Astrocyte (in vitro differentiated cells and primary cell): ENCODE results near the gene SH3PXD2B. TPM values are rescaled to one million over a fixed set of nuclear protein-coding genes. Genes with fewer than 3 reads are reported as not detected.

ENCODE experiments used
- DNase-seq: peaks from one replicate; pipeline ENCODE4 v3.0.0-alpha.2; 2010; ENCODE audit warnings: low read depth
- FAIRE-seq: peaks from 2 replicates; lab custom pipeline; 2011; peaks lifted over from hg19 to GRCh38; lab: Jason Lieb, UNC
- H2AFZ ChIP-seq: 2 replicates; pipeline ENCODE4 v1.6.0; 2012; ENCODE audit warnings: low read depth, low read length, inconsistent platforms
- H3K27ac ChIP-seq: 2 replicates; pipeline ENCODE4 v1.5.1; 2011; ENCODE audit warnings: low read depth, low read length, inconsistent platforms
- H3K27me3 ChIP-seq: 2 replicates; pipeline ENCODE4 v1.6.0; 2011; ENCODE audit warnings: low read length, inconsistent platforms; ENCODE audit not compliant: insufficient read depth
- H3K36me3 ChIP-seq: 2 replicates; pipeline ENCODE4 v1.5.1; 2011; ENCODE audit warnings: low read length, inconsistent platforms; ENCODE audit not compliant: insufficient read depth
- H3K4me1 ChIP-seq: 2 replicates; pipeline ENCODE4 v1.5.1; 2011; ENCODE audit warnings: low read length, inconsistent platforms; ENCODE audit not compliant: insufficient read depth
- H3K4me2 ChIP-seq: 2 replicates; pipeline ENCODE4 v1.6.0; 2012; ENCODE audit warnings: low read length, inconsistent platforms
- H3K4me3 ChIP-seq: 2 replicates; pipeline ENCODE4 v1.5.1; 2011; ENCODE audit warnings: low read depth, mild to moderate bottlenecking, low read length, inconsistent platforms; ENCODE audit not compliant: insufficient read depth
- H3K79me2 ChIP-seq: 2 replicates; pipeline ENCODE4 v1.6.0; 2012; ENCODE audit warnings: mild to moderate bottlenecking, low read length, inconsistent platforms; ENCODE audit not compliant: insufficient read depth
- H3K9ac ChIP-seq: 2 replicates; pipeline ENCODE4 v1.6.0; 2012; ENCODE audit warnings: mild to moderate bottlenecking, low read length, inconsistent platforms
- H3K9me3 ChIP-seq: 2 replicates; pipeline ENCODE4 v1.5.1; 2012; ENCODE audit warnings: low read depth, mild to moderate bottlenecking, low read length, inconsistent platforms; ENCODE audit not compliant: insufficient read depth
- H4K20me1 ChIP-seq: 2 replicates; pipeline ENCODE4 v1.6.0; 2012; ENCODE audit warnings: low read length, inconsistent platforms; ENCODE audit not compliant: insufficient read depth
- H3K27ac Mint-ChIP-seq: one replicate; pipeline ENCODE4 v1.8.0; 2021; ENCODE audit warnings: mild to moderate bottlenecking, mixed read lengths; ENCODE audit not compliant: unreplicated experiment
- H3K27me3 Mint-ChIP-seq: one replicate; pipeline ENCODE4 v1.8.0; 2021; ENCODE audit warnings: low read depth, mixed read lengths; ENCODE audit not compliant: unreplicated experiment
- H3K36me3 Mint-ChIP-seq: one replicate; pipeline ENCODE4 v1.8.0; 2021; ENCODE audit warnings: low read depth, mixed read lengths; ENCODE audit not compliant: unreplicated experiment
- H3K4me1 Mint-ChIP-seq: one replicate; pipeline ENCODE4 v1.8.0; 2021; ENCODE audit warnings: low read depth, mixed read lengths; ENCODE audit not compliant: unreplicated experiment
- H3K4me3 Mint-ChIP-seq: one replicate; pipeline ENCODE4 v1.8.0; 2021; ENCODE audit warnings: mild to moderate bottlenecking, moderate library complexity, mixed read lengths; ENCODE audit not compliant: unreplicated experiment
- H3K9me3 Mint-ChIP-seq: one replicate; pipeline ENCODE4 v1.8.0; 2021; ENCODE audit warnings: mild to moderate bottlenecking, mixed read lengths; ENCODE audit not compliant: unreplicated experiment
- EZH2 ChIP-seq: IDR thresholded peaks from 2 replicates; pipeline ENCODE4 v1.6.1; 2012; ENCODE audit warnings: mild to moderate bottlenecking, low read length, inconsistent platforms; ENCODE audit not compliant: insufficient read depth
- total RNA-seq: library from RNA; stranded (reverse); gene quantifications from 2 replicates; pipeline ENCODE4 v1.2.1, GENCODE V29; 2021
- TF ChIP-seq, protein P1 (sequence below): IDR thresholded peaks from 2 replicates; pipeline ENCODE4 v1.5.1; 2011; ENCODE audit warnings: low read depth, mild to moderate bottlenecking, inconsistent platforms, low read length, moderate library complexity; ENCODE audit not compliant: insufficient read depth

Gene SH3PXD2B
- total RNA-seq, 1 donor from 2014 or later, result 66.0 TPM

DNA sequence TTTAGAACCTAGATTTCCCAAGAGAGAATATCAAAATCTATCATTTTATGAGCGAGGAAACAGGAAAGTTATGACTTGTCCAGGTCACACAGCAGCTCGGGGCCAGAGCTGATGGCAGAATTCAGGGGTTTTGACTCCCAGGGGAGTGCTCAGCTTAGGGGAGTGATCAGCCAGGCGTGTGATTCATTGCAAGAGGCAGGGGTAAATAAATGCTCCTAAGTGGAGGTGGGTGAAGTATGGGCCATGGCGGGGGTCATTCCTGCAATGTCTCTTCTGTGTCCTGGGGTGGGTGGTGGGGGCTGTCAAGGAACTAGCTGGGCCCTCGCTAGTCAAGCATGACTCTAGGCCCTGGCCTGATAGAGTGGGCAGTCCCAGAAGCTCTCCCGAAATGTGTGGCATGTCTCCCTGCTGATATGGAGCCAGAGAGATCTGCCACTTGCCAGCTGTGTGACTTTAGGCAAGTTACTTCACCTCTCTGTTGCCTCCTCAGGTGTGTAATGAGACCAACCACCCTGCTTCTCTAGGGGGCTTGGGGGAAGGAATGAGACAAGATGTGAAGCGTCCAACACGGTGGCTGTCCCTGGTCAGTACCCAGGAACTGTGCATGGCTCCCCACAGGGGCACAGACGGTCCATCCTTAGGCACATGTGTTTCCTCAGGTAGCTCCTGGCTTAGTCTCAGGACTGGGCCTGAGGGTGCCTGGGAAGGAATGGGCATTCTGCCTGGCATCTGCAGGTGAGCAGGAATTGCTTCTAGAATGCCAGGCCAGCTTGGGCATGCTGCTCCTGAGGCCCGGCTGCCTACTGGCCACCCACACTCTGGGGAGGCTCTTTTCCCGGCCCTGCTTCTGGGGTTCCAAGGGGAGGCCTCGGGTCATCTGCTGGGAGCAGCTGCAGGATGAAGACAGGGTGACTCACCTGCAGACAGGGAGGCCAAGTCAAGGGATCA lies 36.5 kb upstream of the SH3PXD2B start:
- Histone ChIP-seq H3K27ac (no peak overlapping the region), H3K36me3 (no peaks in the 10 kb centered on the region), H3K4me3 (no peak overlapping the region), H4K20me1 (no peaks in the 10 kb centered on the region), H3K9ac (no peak overlapping the region), H3K9me3 (no peaks in the 10 kb centered on the region), H3K79me2 (no peaks in the 10 kb centered on the region), H2AFZ (no peak overlapping the region), H3K27me3 (peaks cover 10% of the 10 kb centered on the region), H3K4me2 (no peak overlapping the region), H3K4me1 (no peaks in the 10 kb centered on the region)
- DNase-seq, result no peak
- FAIRE-seq, result no peak
- Mint-ChIP-seq H3K9me3 (peaks cover 12% of the 10 kb centered on the region), H3K4me1 (peaks cover 6% of the 10 kb centered on the region), H3K36me3 (no peaks in the 10 kb centered on the region), H3K27ac (no peak overlapping the region), H3K27me3 (peaks cover 57% of the 10 kb centered on the region), H3K4me3 (no peak overlapping the region)
- TF ChIP-seq, protein P1, sequence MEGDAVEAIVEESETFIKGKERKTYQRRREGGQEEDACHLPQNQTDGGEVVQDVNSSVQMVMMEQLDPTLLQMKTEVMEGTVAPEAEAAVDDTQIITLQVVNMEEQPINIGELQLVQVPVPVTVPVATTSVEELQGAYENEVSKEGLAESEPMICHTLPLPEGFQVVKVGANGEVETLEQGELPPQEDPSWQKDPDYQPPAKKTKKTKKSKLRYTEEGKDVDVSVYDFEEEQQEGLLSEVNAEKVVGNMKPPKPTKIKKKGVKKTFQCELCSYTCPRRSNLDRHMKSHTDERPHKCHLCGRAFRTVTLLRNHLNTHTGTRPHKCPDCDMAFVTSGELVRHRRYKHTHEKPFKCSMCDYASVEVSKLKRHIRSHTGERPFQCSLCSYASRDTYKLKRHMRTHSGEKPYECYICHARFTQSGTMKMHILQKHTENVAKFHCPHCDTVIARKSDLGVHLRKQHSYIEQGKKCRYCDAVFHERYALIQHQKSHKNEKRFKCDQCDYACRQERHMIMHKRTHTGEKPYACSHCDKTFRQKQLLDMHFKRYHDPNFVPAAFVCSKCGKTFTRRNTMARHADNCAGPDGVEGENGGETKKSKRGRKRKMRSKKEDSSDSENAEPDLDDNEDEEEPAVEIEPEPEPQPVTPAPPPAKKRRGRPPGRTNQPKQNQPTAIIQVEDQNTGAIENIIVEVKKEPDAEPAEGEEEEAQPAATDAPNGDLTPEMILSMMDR, result no peak
- TF ChIP-seq EZH2, result no peak

DNA sequence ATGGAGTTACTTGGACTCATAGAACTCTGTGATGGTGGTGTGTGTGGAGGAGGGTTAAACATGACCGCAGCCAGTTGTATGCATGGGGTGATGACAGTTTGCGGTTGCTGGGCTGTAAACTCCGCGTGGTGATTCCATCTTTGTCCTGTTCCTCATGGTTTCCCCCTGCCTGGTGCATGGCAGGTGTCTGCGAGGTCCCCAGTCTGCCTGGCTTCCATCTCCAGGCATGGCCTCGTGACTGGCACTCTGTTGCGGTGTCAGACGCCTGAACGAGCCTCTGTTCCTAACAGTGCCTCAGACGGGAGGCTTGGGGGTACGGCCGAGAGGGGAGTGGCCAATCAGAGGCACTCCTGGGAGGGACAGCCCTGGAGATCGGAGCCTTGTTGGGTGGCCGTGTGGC lies 33.9 kb upstream of the SH3PXD2B start:
- peaks cover 6% of the 10 kb centered on the region for H3K4me1 Mint-ChIP-seq
- no peak for TF ChIP-seq EZH2
- TF ChIP-seq, protein P1, result no peak
- no peak overlapping the region for H2AFZ ChIP-seq

DNA sequence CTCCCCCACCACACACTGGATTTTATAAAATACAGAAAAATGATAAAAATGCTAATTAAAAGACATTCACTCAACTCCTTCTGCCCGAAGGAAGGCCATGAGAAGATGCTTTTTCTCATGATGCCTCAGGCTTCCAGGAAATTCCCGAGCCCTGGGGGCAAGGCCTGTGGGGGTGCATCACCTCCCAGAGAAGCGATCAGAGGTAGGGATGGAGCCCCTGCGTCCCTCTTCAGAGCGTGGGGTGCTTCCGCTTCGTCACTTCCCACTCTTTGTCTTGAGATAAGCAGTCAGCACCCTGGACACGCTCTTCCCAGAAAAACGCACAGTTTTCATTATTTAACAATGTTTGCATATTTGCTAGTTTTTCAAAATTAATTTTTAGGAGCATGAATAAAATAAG lies 33.3 kb upstream of the SH3PXD2B start:
- no peak for FAIRE-seq

More for the DNA sequence above, 33.9 kb upstream of the SH3PXD2B start:
- Mint-ChIP-seq H3K27me3 (peaks cover 42% of the 10 kb centered on the region), H3K36me3 (no peaks in the 10 kb centered on the region), H3K27ac (no peak overlapping the region), H3K4me3 (no peak overlapping the region), H3K9me3 (peaks cover 5% of the 10 kb centered on the region)
- no peak for DNase-seq
- no peaks in the 10 kb centered on the region for H4K20me1 ChIP-seq
- no peaks in the 10 kb centered on the region for H3K79me2 ChIP-seq
- no peaks in the 10 kb centered on the region for H3K4me1 ChIP-seq
- H3K27ac ChIP-seq, result no peak overlapping the region
- H3K9me3 ChIP-seq, result peaks cover 3% of the 10 kb centered on the region
- H3K4me3 ChIP-seq, result no peak overlapping the region
- no peaks in the 10 kb centered on the region for H3K36me3 ChIP-seq
- FAIRE-seq, result no peak
- no peak overlapping the region for H3K4me2 ChIP-seq
- no peak overlapping the region for H3K9ac ChIP-seq
- peaks cover 3% of the 10 kb centered on the region for H3K27me3 ChIP-seq

More for the DNA sequence above, 33.3 kb upstream of the SH3PXD2B start:
- Mint-ChIP-seq H3K4me3 (no peak overlapping the region), H3K36me3 (no peaks in the 10 kb centered on the region), H3K27me3 (peaks cover 40% of the 10 kb centered on the region), H3K27ac (no peak overlapping the region), H3K9me3 (peaks cover 5% of the 10 kb centered on the region), H3K4me1 (peaks cover 6% of the 10 kb centered on the region)
- Histone ChIP-seq H3K79me2 (no peaks in the 10 kb centered on the region), H3K27me3 (peaks cover 3% of the 10 kb centered on the region), H3K27ac (no peak overlapping the region), H3K36me3 (no peaks in the 10 kb centered on the region), H3K9me3 (peaks cover 3% of the 10 kb centered on the region), H2AFZ (no peak overlapping the region), H4K20me1 (no peaks in the 10 kb centered on the region), H3K4me2 (no peak overlapping the region), H3K4me3 (no peak overlapping the region), H3K9ac (no peak overlapping the region), H3K4me1 (no peaks in the 10 kb centered on the region)
- no peak for DNase-seq
- TF ChIP-seq, protein P1, result no peak
- no peak for TF ChIP-seq EZH2
